HCT116 (cell line): Measurements from ENCODE around the gene MYO16. TPM values are rescaled to one million over a fixed set of nuclear protein-coding genes. Genes with fewer than 3 reads are reported as not detected.

Experiments
- ATAC-seq: fragments of 200-7000 bp; cut with Tn5 transposase; 2 replicates; pipeline ENCODE4 v1.9.1; 2020; ENCODE audit warnings: mild to moderate bottlenecking, moderate library complexity
- BruUV-seq: library from RNA; stranded (reverse); fragments of 400-500 nt; replicated peaks from 2 replicates; lab custom pipeline; 2021; lab: Mats Ljungman, UMichigan
- CTCF ChIA-PET: fragments of 300-600 bp; sonication (Branson Sonifier 250); formaldehyde crosslinking; loops from one replicate; lab custom pipeline; 2021; ENCODE audit warnings: antibody characterized with exemption; lab: Charles Lee
- POLR2A ChIA-PET: fragments of 300-600, 350-600 bp; sonication (Branson Sonifier 250); formaldehyde crosslinking; loops from one replicate; lab custom pipeline; 2021; ENCODE audit warnings: antibody characterized with exemption; lab: Charles Lee
- RAD21 ChIA-PET, 2 experiments: fragments of 300-600 bp; sonication (Branson Sonifier 250); formaldehyde crosslinking; loops; one replicate each; lab custom pipeline; 2023; ENCODE audit warnings: low total read pairs in 2 of 2; ENCODE audit not compliant: uncharacterized antibody in 2 of 2, unreplicated experiment in 2 of 2, low non-redundant PET in 1 of 2; lab: Charles Lee
- DNase-seq: peaks from one replicate; pipeline ENCODE4 v3.0.0-alpha.2; 2010; ENCODE audit warnings: low read depth, low spot score
- H2AFZ ChIP-seq: fragments of 200-600 bp; shearing (Covaris generic), sonication (generic); 2 replicates; pipeline ENCODE4 v1.6.1; 2017; ENCODE audit warnings: low read depth, mixed run types, mixed read lengths, antibody characterized with exemption, low read length; ENCODE audit not compliant: poor library complexity, severe bottlenecking
- H3K27ac ChIP-seq: 2 replicates; pipeline ENCODE4 v1.5.1; 2012; ENCODE audit warnings: low read depth, low read length
- H3K27me3 ChIP-seq: fragments of 200-600 bp; sonication (generic); 2 replicates; pipeline ENCODE4 v1.6.1; 2016; ENCODE audit warnings: mixed run types, low read length, mixed read lengths; ENCODE audit not compliant: insufficient read depth
- H3K36me3 ChIP-seq, 2 experiments: fragments of 200-500 bp in 1 of 2; fragments of 200-600 bp in 1 of 2; sonication (Bioruptor generic) in 1 of 2; sonication (generic) in 1 of 2; 2 replicates each; pipeline versions ENCODE4 v1.5.1 to v1.6.1; 2014 to 2016; ENCODE audit warnings: low read length in 2 of 2, inconsistent platforms in 1 of 2, mixed read lengths in 1 of 2, mixed run types in 1 of 2; ENCODE audit not compliant: insufficient read depth in 2 of 2, control insufficient read depth in 1 of 2
- H3K4me1 ChIP-seq, 2 experiments: fragments of 200-600 bp in 1 of 2; sonication (generic) in 1 of 2; 2 replicates each; pipeline versions ENCODE4 v1.5.1 to v1.6.1; 2012 to 2017; ENCODE audit warnings: low read length in 2 of 2, inconsistent platforms in 1 of 2, mild to moderate bottlenecking in 1 of 2, mixed read lengths in 1 of 2, mixed run types in 1 of 2, moderate library complexity in 1 of 2; ENCODE audit not compliant: insufficient read depth in 2 of 2, control insufficient read depth in 1 of 2
- H3K4me2 ChIP-seq: fragments of 200-600 bp; sonication (generic); 2 replicates; pipeline ENCODE4 v1.6.1; 2017; ENCODE audit warnings: mixed run types, low read length, mixed read lengths
- H3K4me3 ChIP-seq, 2 experiments: fragments of 200-600 bp in 1 of 2; sonication (generic) in 1 of 2; replicated peaks in 1 of 2; 2 replicates each; pipeline ENCODE4 v1.5.1; 2011 to 2016; ENCODE audit warnings: low read length in 2 of 2, control low read depth in 1 of 2, low read depth in 1 of 2, mild to moderate bottlenecking in 1 of 2, mixed read lengths in 1 of 2, mixed run types in 1 of 2
- H3K79me2 ChIP-seq: fragments of 200-600 bp; sonication (generic); 2 replicates; pipeline ENCODE4 v1.6.1; 2017; ENCODE audit warnings: mild to moderate bottlenecking, mixed run types, low read length, moderate library complexity, mixed read lengths; ENCODE audit not compliant: insufficient read depth
- H3K9ac ChIP-seq: fragments of 200-600 bp; sonication (generic); 2 replicates; pipeline ENCODE4 v1.6.1; 2016; ENCODE audit warnings: low read length, mixed read lengths
- H3K9me2 ChIP-seq: fragments of 200-600 bp; sonication (generic), shearing (Covaris generic); 2 replicates; pipeline ENCODE4 v1.6.1; 2017; ENCODE audit warnings: mixed run types, mild to moderate bottlenecking, moderate library complexity; ENCODE audit not compliant: insufficient read depth
- H3K9me3 ChIP-seq, 2 experiments: fragments of 200-500 bp in 1 of 2; fragments of 200-600 bp in 1 of 2; sonication (Bioruptor generic) in 1 of 2; sonication (generic) in 1 of 2; 2 replicates each; pipeline ENCODE4 v1.6.1; 2014 to 2017; ENCODE audit warnings: low read length in 2 of 2, mixed read lengths in 2 of 2, inconsistent platforms in 1 of 2, low read depth in 1 of 2, mild to moderate bottlenecking in 1 of 2, mixed run types in 1 of 2, moderate library complexity in 1 of 2; ENCODE audit not compliant: control insufficient read depth in 1 of 2, insufficient read depth in 1 of 2
- H4K20me1 ChIP-seq: fragments of 200-600 bp; sonication (generic), shearing (Covaris generic); 2 replicates; pipeline ENCODE4 v1.6.1; 2017; ENCODE audit warnings: mixed run types, mild to moderate bottlenecking, moderate library complexity; ENCODE audit not compliant: insufficient read depth
- JUND ChIP-seq: IDR thresholded peaks from 2 replicates; pipeline ENCODE4 v1.6.1; 2012
- POLR2A ChIP-seq: IDR thresholded peaks from 2 replicates; pipeline ENCODE4 v1.7.0; 2011; ENCODE audit warnings: borderline replicate concordance; ENCODE audit not compliant: insufficient read depth, insufficient read length; ENCODE audit errors: extremely low read depth
- RAD21 ChIP-seq: IDR thresholded peaks from 2 replicates; pipeline ENCODE4 v1.6.1; 2012; ENCODE audit warnings: low read depth, mild to moderate bottlenecking
- SIN3A ChIP-seq: IDR thresholded peaks from 2 replicates; pipeline ENCODE4 v1.6.1; 2012; ENCODE audit warnings: low read depth
- intact Hi-C: fragments of 100-400 bp; cut with micrococcal nuclease; formaldehyde crosslinking; loops from 2 replicates; pipeline ENCODE4 v1.10.0; 2022
- total RNA-seq: library from RNA; stranded (reverse); gene quantifications from one replicate; pipeline ENCODE4 v1.2.1, GENCODE V29; 2021; ENCODE audit not compliant: unreplicated experiment
- TF ChIP-seq, protein P1 (sequence below): IDR thresholded peaks from 2 replicates; pipeline ENCODE4 v1.6.1; 2011; ENCODE audit warnings: mild to moderate bottlenecking, low read length, moderate library complexity; ENCODE audit not compliant: insufficient replicate concordance; ENCODE audit errors: extremely low read depth
- TF ChIP-seq, protein P2 (sequence below), 3 experiments: fragments of 200-600 bp in 1 of 3; sonication (generic) in 1 of 3; IDR thresholded peaks in 2 of 3; conservative IDR thresholded peaks in 1 of 3; 2 replicates each; pipeline ENCODE4 v1.5.1; 2012 to 2017; ENCODE audit warnings: low read depth in 2 of 3, low read length in 2 of 3, antibody characterized with exemption in 1 of 3, borderline replicate concordance in 1 of 3, control low read depth in 1 of 3, mild to moderate bottlenecking in 1 of 3, mixed read lengths in 1 of 3, mixed run types in 1 of 3, moderate library complexity in 1 of 3; ENCODE audit not compliant: insufficient read depth in 1 of 3

The MYO16 gene
- total RNA-seq, 1 experiment from 2014 or later, result 0.07 TPM

DNA sequence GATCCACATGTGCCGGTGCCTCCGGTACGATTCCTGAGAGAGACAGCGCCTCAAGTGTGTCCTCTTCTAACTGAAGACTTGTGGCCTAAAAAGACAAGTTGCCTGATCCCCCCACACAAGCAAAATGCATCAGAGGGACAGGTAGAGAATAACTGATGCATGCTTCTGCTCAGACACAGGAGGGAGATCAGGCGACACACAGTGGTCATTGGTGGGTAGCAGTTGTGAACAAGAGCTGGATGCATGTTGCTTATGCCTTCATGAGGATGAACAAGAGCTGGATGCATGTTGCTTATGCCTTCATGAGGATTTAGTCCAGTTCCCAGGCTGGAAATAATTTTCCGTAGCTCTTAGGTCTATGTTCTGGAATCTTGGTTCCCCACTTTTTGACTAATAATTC lies 505.6 kb downstream of the MYO16 start:
- POLR2A ChIA-PET, result no interaction called here
- BruUV-seq, result no TSS peak
- H3K9ac ChIP-seq, result no peak overlapping the region
- no peak overlapping the region for H3K4me3 ChIP-seq
- H3K27ac ChIP-seq, result no peak overlapping the region
- TF ChIP-seq JUND (no peak), RAD21 (peak; percentile 26; the same call in 1 of the 2 replicates), POLR2A (no peak), SIN3A (no peak)
- TF ChIP-seq, protein P1, sequence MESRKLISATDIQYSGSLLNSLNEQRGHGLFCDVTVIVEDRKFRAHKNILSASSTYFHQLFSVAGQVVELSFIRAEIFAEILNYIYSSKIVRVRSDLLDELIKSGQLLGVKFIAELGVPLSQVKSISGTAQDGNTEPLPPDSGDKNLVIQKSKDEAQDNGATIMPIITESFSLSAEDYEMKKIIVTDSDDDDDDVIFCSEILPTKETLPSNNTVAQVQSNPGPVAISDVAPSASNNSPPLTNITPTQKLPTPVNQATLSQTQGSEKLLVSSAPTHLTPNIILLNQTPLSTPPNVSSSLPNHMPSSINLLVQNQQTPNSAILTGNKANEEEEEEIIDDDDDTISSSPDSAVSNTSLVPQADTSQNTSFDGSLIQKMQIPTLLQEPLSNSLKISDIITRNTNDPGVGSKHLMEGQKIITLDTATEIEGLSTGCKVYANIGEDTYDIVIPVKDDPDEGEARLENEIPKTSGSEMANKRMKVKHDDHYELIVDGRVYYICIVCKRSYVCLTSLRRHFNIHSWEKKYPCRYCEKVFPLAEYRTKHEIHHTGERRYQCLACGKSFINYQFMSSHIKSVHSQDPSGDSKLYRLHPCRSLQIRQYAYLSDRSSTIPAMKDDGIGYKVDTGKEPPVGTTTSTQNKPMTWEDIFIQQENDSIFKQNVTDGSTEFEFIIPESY, result no peak
- TF ChIP-seq, protein P2, sequence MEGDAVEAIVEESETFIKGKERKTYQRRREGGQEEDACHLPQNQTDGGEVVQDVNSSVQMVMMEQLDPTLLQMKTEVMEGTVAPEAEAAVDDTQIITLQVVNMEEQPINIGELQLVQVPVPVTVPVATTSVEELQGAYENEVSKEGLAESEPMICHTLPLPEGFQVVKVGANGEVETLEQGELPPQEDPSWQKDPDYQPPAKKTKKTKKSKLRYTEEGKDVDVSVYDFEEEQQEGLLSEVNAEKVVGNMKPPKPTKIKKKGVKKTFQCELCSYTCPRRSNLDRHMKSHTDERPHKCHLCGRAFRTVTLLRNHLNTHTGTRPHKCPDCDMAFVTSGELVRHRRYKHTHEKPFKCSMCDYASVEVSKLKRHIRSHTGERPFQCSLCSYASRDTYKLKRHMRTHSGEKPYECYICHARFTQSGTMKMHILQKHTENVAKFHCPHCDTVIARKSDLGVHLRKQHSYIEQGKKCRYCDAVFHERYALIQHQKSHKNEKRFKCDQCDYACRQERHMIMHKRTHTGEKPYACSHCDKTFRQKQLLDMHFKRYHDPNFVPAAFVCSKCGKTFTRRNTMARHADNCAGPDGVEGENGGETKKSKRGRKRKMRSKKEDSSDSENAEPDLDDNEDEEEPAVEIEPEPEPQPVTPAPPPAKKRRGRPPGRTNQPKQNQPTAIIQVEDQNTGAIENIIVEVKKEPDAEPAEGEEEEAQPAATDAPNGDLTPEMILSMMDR (IDR thresholded peaks at IDR 0.05 in 2 of 3, conservative IDR thresholded peaks at IDR 0.05 in 1 of 3; ENCODE audit: borderline replicate concordance in 1 of 3, insufficient read depth in 1 of 3, low read depth in 2 of 3, low read length in 2 of 3), result peak; percentile 3 to 24 (median 11); a peak in 2 of 6 replicates
- TF ChIP-seq, all 23 proteins: peak for 2
- Histone ChIP-seq H3K27me3 (no peaks in the 10 kb centered on the region), H3K36me3 (no peaks in the 10 kb centered on the region), H3K9me2 (no peaks in the 10 kb centered on the region), H4K20me1 (no peaks in the 10 kb centered on the region), H2AFZ (no peak overlapping the region), H3K4me1 (no peaks in the 10 kb centered on the region; a peak in 1 of 4 replicates), H3K4me2 (no peak overlapping the region), H3K9me3 (no peaks in the 10 kb centered on the region), H3K79me2 (no peaks in the 10 kb centered on the region)
- DNase-seq (no peak), ATAC-seq (peak; percentile 67)
- CTCF ChIA-PET, result interaction anchor here (1.0 kb wide), 1 partner anchor 173 kb away, joined by 6 read pairs; no protein-coding TSS in a partner anchor
- RAD21 ChIA-PET, result no interaction called here
- intact Hi-C loops, result no loop called here
